ENCODE measurements around the gene KCNMA1.
A peak's percentile ranks its signal among the peaks of the same experiment; 100 is the strongest.
"Not testable (repeated sequence)": the region's sequence is repeated elsewhere in the genome, so short reads cannot be mapped to it uniquely, and the experiment has no call there.

KCNMA1 gene

DNA sequence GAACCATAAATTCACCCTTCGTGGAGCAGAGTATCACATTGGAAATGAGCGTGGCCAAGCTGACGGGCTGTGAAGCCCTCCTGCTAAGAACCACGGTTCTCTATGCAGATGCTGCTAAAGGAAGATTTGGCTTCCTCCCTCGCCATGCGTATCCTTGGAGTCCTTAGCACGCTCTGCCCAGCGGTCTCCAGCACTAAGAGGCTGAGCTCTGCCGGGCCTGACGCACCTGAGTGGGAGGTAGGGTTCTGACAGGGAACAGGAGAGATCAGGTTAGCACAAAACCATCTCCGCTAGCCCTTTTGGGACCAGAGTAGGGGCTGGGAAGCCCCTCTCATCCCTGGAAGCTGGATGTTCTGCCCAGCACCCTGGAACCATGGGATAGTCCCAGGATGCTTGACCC, 225.8 kb downstream of the KCNMA1 start:
- no peak for DNase-seq

DNA sequence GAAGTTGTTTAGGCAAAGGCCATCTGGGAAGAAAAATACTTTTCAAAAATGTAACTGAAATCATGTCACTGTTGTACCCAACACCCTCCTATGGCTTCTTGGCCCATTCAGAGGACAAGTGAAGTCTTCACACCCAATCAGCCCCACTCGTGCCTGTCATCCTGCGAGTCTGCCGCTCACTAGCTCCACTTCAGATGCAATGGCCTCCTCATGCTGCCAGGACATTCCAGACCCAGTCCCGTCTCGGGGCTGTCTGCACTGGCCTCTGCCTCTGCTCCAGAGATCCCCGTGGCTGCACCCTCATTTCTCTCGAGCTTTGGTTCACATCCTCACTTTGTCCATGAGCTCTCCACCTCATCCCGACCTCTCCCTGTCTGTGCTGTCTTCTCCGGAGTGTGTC, 227.1 kb downstream of the KCNMA1 start:
- DNase-seq = no peak

GRCh38 chr10:77409697-77410471, 227.7 kb downstream of the KCNMA1 start:
- DNase-seq = no peak

- DNase-seq = no peak
These were observed 229.3 kb downstream of the KCNMA1 start for GRCh38 chr10:77408259-77408658.

- DNase-seq = no peak
These were observed 230.7 kb downstream of the KCNMA1 start for GRCh38 chr10:77406764-77407430.

GRCh38 chr10:77405771-77406241, 231.8 kb downstream of the KCNMA1 start:
- peak; percentile 30 to 32 for DNase-seq

DNA sequence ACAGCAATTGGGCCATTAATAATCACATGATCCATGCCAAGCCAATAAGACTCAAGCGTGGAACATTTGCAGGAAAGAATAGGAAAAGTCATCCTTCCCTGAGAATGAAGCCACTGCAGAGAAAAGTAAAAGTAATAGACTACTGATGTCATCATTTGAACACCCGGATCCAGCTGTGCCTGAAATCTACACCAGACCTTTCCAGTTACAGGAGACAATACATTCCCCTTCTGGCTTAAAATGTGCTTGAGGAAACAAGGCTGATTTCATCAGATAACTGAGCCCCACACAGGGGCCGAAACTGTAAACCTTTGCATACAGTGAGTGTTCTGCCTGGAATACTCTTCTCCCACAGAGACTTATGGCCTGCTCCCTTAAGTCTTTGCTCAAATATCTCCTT, 232.8 kb downstream of the KCNMA1 start:
- DNase-seq = no peak

GRCh38 chr10:77403761-77404160, 233.8 kb downstream of the KCNMA1 start:
- DNase-seq = no peak

- no peak for DNase-seq
These were observed 235.9 kb downstream of the KCNMA1 start for GRCh38 chr10:77401683-77402082.

- DNase-seq = no peak
These were observed 237.6 kb downstream of the KCNMA1 start for GRCh38 chr10:77400033-77400432.

DNA sequence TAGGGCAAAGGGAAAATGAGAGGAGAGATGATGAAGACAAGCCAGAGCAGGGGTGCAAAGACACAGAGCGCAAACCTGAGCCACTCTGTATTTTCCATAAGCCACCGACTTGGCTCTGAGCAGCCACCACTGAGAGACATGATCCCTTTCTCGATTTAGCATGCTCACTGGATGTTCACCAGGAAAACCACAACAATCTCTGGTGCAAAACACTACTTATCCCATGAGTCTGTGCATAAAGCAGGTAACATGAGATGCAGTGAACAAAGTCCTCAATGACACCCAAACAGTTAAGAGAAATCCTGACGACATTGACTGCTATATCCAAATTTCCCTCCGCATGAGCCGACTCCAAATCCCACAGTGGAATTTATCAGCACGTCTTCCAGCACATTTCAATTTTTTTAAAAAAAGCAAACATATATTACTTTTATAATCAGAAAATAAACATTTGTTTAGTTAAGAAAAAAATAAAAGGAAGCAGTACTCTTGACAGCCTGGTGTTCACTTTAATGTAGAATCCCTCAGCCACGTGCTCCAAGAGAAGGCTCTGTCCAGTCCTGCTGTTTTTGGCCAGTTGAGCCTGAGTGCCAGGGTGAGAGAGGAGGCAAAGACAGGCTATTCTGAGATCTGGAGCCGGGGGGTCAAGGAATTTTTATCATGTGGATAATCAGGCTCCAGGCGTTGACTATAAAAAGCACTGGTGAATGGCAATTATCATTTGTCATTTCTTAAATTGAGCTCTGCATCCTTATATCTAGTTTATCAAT, 238.4 kb downstream of the KCNMA1 start:
- DNase-seq = no peak

DNA sequence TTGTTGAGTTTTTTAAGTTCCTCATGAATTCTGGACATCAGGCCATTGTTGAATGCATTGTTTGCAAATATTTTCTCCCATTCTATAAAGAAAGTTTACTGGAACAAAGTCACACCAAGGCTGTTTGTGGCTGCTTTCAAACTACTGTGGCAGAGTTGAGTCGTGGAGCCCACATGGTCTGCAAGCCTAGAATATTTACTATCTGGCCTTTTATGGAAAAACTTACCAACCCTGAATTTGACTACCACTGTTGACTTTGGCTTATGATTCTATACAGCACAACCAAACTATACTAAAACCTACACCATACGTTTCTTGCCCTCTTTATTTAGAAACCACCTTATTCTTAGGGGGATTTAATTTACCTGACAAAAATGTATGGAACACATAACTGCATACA, 239.1 kb downstream of the KCNMA1 start:
- no peak for DNase-seq

DNA sequence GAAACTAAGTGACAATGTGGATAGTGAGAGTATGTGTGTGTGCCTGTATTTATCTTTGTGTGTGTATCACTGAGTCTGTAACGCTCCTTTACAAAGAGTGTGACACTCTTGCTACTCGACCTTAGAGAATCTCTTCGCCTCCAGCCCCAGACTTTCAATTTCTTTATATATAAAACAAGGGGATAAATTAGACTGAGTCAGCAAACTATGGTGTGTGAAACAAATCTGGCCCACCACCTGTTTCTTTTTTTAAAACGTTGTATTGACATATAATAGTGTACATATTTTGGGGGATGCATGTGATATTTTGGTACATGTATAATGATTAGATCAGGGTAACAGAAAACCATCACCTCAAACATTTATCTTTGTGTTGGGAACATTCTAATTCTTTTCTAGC, 240.5 kb downstream of the KCNMA1 start:
- DNase-seq = no peak

DNA sequence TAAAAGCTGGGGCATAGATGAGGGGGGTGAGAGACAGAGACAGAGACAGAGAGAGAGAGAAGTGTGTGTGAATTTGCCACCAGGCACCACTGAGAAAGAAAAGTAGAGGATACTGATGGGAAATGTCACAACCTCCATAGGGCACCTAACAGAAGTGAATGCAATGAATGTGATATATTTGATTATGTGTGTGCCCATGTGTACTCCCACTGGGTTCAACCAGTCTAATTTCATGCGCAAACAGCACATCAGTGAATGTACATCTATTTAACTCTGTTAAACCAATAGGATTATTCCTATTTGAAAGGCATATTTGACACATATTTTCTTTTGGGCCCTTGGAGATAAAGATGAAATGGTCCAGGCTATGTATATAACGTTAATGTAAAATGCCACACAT, 241.3 kb downstream of the KCNMA1 start:
- DNase-seq = no peak

- no peak for DNase-seq
These were observed 243.6 kb downstream of the KCNMA1 start for GRCh38 chr10:77393821-77394501.

- no peak for DNase-seq
These were observed 244.2 kb downstream of the KCNMA1 start for GRCh38 chr10:77393411-77393810.

GRCh38 chr10:77392851-77393250, 244.8 kb downstream of the KCNMA1 start:
- no peak for DNase-seq

DNA sequence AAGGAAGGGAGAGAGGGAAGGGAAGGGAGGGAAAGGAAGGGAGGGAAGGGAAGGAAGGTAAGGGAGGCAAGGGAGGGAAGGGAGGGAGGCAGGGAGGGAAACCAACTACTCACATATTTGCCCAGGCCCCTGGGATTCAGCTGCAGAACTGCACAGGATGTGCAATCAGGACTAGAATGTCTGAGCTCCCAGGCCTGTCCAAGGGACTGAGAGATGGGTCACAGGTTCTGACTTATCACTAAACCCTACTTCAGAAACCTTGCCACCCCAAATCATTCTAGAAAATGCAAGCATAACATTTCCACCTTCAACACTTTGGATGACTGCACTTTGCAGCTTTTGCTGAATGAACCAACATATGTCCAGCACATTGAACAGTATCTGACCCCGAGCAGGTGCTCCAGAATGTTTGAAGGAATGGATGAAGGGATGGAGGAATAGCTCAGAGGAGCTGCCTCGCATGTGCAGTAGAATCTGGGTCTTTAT, 245.3 kb downstream of the KCNMA1 start:
- no peak for DNase-seq

DNA sequence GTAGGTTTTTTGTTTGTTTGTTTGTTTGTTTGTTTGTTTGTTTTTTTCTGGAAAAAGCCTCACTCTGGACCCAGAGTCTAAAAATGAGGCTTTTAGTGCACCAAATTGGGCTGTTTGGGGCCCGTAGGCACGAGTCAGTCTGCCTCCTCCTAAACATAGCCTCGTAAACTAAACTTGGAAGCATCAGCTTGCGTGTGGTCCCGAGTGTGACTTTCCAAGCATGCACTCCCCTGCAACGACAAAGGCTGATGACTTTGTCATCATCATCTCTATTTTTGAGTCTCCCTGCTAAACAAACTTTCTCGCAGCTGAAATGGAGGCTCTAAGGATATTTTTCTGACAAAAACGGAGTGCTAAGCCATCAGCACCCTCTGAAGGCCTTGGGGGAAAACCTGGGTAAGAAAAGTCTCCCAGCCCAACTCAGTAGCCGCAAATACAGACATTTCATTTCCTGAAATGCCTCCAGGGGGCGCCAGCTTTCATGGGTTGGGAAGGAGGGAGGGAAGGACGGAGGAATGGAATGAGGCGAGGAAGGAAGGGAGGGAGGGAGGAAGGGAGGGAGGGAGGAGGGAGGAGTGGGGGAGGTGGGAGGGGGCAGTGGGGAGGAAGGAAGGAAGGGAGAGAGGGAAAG, 245.9 kb downstream of the KCNMA1 start:
- DNase-seq = peak; percentile 40 to 55

DNA sequence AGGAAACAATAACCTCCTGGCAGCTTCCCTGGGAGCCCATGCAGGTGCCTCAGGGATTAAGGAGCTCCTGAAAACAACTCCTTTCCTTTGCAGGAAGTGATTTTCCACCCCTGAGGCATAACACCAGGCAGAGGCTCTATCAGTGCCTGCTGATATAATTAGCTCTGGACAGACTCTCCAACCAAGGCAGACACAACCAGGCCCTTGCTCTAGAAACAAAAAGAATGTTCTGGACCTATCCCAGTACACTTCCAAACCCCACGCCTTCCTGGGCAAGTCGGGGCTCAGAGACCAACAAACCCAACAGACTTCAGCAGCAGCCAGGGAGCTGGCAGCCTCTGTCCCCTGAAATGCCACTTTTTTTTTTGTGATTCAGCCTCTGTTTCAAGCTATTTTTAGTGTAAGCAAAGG, 247.1 kb downstream of the KCNMA1 start:
- DNase-seq = no peak

DNA sequence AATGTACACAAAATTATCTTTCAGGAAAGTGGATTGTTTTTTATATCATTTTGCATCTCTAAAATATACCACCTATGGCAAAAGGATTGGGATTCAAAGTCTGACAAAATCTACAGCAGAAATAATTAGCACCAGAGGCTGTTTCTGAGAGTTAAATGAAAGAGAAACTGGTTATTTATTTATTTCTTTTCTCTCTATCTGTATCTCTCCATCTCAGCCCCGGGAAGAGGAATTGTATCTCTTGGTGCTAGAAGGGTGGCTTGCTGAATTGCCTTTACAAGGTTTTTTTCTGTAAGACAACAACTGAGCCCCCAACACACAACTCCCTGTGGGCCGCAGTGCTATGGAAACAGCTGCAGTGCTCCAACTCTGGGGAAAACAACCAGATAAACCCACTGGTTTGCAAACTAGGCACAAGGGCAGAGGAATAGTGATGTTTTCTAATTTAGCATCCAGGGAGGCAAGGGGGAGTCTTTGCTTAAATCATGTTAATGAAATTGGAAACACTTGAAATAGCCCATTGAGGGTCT, 249.0 kb downstream of the KCNMA1 start:
- no peak for DNase-seq

DNA sequence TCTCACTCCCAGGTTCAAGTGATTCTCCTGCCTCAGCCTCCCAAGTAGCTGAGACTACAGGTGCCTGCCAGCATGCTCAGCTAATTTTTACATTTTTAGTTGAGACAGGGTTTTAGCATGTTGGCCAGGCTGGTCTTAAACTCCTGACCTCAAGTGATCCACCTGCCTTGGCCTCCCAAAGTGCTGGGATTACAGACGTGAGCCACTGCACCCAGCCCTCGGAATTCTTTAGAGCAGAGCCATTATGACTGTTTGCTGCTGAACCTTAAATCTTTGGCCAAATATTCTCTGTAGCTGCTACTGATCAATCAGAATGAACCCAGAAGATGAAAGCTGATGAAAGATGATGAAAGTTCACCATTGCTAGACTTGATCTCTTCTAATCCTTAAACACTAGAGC, 249.9 kb downstream of the KCNMA1 start:
- DNase-seq = not testable (repeated sequence)
